ENCODE measurements around the gene TNS2.

Gene TNS2

GRCh38 chr12:53056901-53057300 lies 7.0 kb downstream of the TNS2 start:
- no peak for DNase-seq

- no peak for DNase-seq
Measured at GRCh38 chr12:53057816-53058500, 8.1 kb downstream of the TNS2 start.

DNA sequence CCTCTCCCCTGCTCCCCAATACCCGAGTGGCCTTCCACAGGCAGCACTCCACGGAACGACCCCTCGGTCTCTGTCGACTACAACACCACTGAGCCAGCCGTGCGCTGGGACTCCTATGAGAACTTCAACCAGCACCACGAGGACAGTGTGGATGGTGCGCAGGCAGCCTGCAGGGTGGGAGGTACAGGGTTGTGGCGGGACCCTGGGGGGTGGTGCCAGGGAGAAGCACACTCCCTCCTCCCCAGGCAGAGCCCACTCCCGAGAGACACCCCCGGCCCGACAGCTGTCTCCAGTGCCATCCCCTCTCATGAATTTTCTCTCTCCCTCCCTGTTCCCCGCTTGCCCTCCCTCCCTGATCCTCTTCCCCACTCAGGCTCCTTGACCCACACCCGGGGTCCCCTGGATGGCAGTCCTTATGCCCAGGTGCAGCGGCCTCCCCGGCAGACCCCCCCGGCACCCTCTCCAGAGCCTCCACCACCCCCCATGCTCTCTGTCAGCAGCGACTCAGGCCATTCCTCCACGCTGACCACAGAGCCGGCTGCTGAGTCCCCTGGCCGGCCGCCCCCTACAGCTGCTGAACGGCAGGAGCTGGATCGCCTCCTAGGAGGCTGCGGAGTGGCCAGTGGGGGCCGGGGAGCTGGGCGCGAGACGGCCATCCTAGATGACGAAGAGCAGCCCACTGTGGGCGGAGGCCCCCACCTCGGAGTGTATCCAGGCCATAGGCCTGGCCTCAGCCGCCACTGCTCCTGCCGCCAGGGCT lies 9.0 kb downstream of the TNS2 start:
- no peak for DNase-seq

DNA sequence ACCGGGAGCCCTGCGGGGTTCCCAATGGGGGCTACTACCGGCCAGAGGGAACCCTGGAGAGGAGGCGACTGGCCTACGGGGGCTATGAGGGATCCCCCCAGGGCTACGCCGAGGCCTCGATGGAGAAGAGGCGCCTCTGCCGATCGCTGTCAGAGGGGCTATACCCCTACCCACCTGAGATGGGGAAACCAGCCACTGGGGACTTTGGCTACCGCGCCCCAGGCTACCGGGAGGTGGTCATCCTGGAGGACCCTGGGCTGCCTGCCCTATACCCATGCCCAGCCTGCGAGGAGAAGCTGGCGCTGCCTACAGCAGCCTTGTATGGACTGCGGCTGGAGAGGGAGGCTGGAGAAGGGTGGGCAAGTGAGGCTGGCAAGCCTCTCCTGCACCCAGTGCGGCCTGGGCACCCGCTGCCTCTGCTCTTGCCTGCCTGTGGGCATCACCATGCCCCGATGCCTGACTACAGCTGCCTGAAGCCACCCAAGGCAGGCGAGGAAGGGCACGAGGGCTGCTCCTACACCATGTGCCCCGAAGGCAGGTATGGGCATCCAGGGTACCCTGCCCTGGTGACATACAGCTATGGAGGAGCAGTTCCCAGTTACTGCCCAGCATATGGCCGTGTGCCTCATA lies 9.7 kb downstream of the TNS2 start:
- DNase-seq, result no peak

- DNase-seq, result no peak
Measured at GRCh38 chr12:53060064-53060720, 10.3 kb downstream of the TNS2 start.

GRCh38 chr12:53060721-53061276 lies 10.9 kb downstream of the TNS2 start:
- peak; percentile 87 for DNase-seq

DNA sequence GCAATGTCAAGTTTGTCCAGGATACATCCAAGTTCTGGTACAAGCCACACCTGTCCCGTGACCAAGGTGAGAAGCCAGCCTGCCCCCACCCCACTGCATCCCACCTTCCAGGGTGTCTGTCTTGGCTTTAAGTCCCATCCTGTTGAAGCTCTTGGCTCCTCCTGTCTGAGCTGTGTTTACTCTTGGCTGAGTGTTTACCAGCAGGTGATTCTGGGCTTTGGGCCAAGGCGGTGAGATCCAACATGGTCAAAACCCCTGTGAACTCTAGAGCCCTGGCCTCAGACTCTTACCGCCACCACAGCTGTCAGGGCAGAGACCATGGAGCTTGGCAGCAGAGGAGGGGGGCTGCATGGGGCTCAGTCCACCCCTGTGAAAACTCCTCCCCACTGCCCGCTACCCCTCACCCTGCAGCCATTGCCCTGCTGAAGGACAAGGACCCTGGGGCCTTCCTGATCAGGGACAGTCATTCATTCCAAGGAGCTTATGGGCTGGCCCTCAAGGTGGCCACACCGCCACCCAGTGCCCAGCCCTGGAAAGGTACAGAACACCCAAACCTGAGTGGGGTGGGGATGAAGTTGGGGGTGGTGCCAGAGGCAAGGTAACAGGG lies 11.6 kb downstream of the TNS2 start:
- peak; percentile 96 for DNase-seq

DNA sequence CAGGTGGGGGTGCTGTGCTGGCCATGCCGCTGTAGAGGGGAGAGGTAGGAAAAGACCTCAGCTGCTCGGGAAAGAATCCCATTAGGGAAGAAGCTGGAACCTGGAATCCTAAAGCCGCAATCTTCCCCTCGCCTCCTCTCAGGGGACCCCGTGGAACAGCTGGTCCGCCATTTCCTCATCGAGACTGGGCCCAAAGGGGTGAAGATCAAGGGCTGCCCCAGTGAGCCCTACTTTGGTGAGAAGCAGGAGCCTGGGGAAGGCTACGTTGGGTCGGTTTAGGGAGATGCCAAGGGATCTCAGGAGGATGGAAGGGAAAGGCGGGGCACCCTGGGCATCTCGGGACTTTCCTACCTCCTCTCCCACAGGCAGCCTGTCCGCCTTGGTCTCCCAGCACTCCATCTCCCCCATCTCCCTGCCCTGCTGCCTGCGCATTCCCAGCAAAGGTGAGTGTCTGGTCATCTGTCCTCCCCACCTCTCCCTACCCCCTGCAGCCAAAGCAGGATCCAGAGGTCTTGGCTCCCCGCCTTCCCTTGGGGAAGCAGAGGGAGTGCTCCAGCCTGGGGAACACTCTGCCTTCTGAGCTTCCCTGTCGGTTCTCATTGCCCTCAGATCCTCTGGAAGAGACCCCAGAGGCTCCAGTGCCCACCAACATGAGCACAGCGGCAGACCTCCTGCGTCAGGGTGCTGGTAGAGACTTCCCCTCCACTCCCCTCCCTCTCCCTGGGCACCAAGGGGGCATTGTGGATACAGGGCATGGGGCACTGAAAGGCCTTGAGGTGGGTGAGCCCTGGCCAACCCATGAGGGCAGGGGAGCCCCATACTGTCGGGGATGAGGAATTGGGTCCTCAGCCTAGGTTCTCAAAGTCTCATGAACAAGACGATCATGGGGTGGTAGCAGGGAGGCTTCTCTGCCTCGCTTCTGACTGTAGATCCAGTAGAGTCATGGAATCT lies 12.4 kb downstream of the TNS2 start:
- no peak for DNase-seq

- DNase-seq, result no peak
Measured at GRCh38 chr12:53062977-53063707, 13.3 kb downstream of the TNS2 start.

DNA sequence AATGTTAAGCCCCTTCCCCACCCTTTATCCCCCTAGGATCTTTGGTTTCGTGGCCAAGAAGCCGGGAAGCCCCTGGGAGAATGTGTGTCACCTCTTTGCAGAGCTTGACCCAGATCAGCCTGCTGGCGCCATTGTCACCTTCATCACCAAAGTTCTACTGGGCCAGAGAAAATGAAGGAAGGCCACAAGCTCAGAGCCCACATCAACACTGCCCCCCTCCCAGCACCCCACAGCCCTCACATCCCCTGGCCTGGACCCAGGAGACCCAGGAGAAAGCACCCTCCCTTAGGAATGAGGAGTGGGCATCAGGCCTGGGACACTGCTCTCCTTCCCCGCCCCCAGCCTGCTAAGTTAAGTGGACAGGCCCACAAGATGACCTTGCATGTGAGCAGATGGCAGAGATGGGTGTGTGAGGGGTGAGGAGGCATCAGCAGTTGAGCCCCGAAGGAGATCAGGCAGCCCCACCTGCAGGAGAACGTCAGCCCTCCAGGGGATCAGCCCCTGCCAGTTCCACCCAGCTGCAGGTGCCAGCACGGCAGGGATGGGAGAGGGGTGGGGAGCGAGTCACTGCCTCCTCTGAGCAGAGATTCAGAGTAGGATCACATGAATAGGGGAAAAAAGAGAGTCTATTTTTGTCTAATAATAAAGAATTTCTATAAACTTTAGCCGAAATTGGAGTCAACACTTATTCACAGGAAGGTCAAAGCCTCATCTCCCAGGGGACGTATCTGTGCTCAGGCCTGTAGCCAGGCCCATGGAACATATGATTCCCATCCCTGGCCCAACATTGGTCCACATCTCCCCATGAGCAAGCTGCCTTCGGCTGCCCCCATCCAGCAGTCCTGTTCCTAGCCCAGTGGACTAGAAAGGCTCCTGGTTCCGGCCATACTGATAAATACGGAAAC lies 14.1 kb downstream of the TNS2 start:
- no peak for DNase-seq

DNA sequence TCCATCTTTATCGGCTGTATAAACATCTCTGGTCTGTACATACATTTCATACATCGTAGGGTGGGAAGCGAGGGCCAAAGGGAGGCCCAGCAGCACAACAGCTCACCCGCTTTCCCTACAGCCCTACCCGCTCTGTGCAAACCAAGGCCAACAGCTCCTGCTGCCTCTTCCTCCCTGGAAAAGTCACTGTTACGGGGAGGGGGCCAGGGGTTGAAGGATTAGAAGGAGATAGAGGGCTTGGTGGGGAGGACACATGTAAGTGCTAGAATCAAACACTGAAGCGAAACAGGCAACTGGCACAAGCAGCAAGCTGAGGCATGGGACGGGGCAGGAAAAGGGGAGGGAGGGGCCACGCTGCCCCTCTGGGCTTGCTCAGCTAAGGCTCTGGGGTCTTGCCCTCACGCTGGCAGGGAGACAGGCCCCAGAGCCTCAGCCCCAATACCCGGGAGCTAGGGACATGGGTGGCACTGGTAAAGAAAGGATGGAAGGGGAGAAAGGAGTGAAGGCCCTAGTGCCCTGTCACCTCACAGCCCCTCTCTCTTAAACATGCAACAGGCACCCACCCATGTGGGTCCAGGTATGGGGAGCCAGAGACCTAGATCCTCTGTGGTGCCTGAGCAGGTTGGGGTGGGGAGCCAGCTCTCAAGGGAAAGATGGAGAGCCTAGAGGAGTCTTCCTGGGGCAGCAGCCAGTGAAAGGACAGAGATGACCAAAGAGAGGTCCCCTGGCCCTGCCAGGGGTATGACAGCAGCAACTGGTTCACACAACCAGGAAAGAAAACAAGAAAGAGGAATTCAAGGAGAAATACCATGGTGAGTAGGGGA lies 15.0 kb downstream of the TNS2 start:
- no peak for DNase-seq

DNA sequence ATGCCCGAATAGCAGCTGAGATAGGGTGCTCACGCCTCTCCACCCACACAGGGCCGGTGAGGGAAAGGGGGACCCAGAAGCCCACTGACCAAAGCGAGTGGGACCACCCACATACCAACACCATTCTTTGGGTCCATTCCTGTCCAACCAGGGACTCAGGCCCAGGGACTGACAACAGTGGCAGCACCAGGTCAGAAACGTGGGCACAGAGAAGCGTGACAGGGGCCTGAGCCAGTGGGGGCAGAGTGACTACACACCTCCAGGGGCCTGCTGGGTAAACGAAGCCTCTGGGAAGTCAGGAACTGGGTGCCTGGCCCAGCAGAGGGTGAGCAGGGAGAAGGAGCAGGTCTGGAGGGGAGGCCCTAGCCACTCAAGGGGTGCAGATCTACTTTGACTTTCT lies 15.6 kb downstream of the TNS2 start:
- DNase-seq, result no peak

GRCh38 chr12:53065975-53066931 lies 16.4 kb downstream of the TNS2 start:
- DNase-seq, result peak; percentile 54

GRCh38 chr12:53067074-53067992 lies 17.5 kb downstream of the TNS2 start:
- no peak for DNase-seq

DNA sequence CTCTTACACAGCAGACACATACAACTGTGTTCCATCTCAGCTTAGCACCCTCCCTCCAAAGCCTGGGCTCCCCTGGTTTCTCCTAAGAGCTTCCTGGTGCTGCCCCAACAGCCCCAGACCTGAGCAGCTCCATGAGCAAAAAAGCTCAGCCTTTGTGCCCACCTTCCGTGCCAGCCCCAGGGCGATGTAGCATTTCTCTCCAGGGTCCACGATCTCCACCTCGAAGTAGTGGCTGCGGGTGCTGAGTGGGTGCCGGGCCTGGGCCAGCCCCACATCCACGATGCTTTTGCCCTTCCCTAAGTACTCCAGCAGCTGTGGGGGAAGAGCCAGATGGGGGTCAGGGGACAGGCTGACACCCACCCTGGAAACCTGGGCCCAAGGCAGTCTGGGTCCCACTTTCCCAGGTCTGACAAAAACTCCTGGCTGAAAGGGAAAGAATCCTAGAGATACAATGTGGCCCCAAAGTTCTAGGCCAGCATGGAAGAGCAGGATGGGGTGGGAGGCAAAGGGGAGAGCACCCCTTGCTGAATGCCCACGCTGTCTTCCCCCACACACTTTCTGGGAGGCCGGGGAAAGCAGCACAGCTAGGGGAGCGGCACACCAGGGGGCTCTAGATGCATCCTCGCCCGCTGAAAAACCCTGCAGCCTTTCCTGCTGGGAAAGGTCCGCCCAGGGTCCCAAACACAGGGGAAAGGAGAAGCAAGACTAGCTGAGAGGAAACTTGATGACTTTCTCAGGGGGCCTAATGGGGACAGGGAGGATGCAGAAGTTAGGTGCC lies 18.3 kb downstream of the TNS2 start:
- no peak for DNase-seq

All from NCI-H2029 (cell line).